ENCODE results near the gene AIDA. TPM values are rescaled to one million over a fixed set of nuclear protein-coding genes. Genes with fewer than 3 reads are reported as not detected.
A peak's percentile ranks its signal among the peaks of the same experiment; 100 is the strongest.

AIDA gene
- polyA plus RNA-seq, 1 of the 3 experiments (the other 2 are of a cell fraction): 20.8 TPM

- no peak for TF ChIP-seq RXRA (IDR thresholded peaks at IDR 0.05; ENCODE audit: borderline replicate concordance, low read depth)
- no peak for TF ChIP-seq CHD2 (IDR thresholded peaks at IDR 0.05; ENCODE audit: low read length, partially characterized antibody)
- TF ChIP-seq FOXJ3 (CRISPR knock-in tag; IDR thresholded peaks at IDR 0.05): no peak
- TF ChIP-seq TEAD4 (IDR thresholded peaks at IDR 0.05; ENCODE audit: borderline replicate concordance, insufficient read depth): no peak
- TF ChIP-seq MAX (IDR thresholded peaks at IDR 0.05; ENCODE audit: low read depth): peak; percentile 84
- peak; percentile 50 for TF ChIP-seq POLR2AphosphoS5 (IDR thresholded peaks at IDR 0.05; ENCODE audit: low read depth, low read length)
- TF ChIP-seq ELF1 (IDR thresholded peaks at IDR 0.05): peak; percentile 100
- TF ChIP-seq NRF1 (IDR thresholded peaks at IDR 0.05; ENCODE audit: low read depth, low read length): no peak
- no peak for TF ChIP-seq RFX5 (IDR thresholded peaks at IDR 0.05; ENCODE audit: low read length)
- TF ChIP-seq EP300 (IDR thresholded peaks at IDR 0.05; ENCODE audit: borderline replicate concordance in 1 of 2, low read depth in 1 of 2, low read length in 1 of 2): no peak
- TF ChIP-seq SMC3 (IDR thresholded peaks at IDR 0.05; ENCODE audit: low read depth, low read length): no peak
- TF ChIP-seq FOXM1 (IDR thresholded peaks at IDR 0.05; ENCODE audit: low read depth): no peak
- TF ChIP-seq MXI1 (IDR thresholded peaks at IDR 0.05; ENCODE audit: low read depth, low read length): 0 out of 2 replicates have a peak, but pooled peaks have one; percentile 19
- TF ChIP-seq MEF2A (IDR thresholded peaks at IDR 0.05; ENCODE audit: borderline replicate concordance, low read depth): no peak
Observed at GRCh38 chr1:222712253-222713090, at the start of gene AIDA, which contains the start of gene BROX (continued).

- H2AFZ ChIP-seq (ENCODE audit: low read depth): no peak overlapping the region
- no peaks in the 10 kb centered on the region for H4K20me1 ChIP-seq (ENCODE audit: insufficient read depth)
- no peaks in the 10 kb centered on the region for H3K27me3 ChIP-seq (ENCODE audit: insufficient read depth)
- no peak for TF ChIP-seq MXI1 (IDR thresholded peaks at IDR 0.05; ENCODE audit: low read depth, low read length)
- no peak for TF ChIP-seq JUND (IDR thresholded peaks at IDR 0.05)
- TF ChIP-seq TCF12 (IDR thresholded peaks at IDR 0.05): no peak
- TF ChIP-seq TAF1 (IDR thresholded peaks at IDR 0.05; ENCODE audit: borderline replicate concordance, low read depth, low read length): no peak
- no peak for TF ChIP-seq TEAD4 (IDR thresholded peaks at IDR 0.05; ENCODE audit: borderline replicate concordance, insufficient read depth)
- TF ChIP-seq RXRA (IDR thresholded peaks at IDR 0.05; ENCODE audit: borderline replicate concordance, low read depth): no peak
- TF ChIP-seq USF1 (IDR thresholded peaks at IDR 0.05; ENCODE audit: borderline replicate concordance, low read depth): no peak
- no peak for TF ChIP-seq USF2 (IDR thresholded peaks at IDR 0.05; ENCODE audit: borderline replicate concordance, low read depth, low read length)
- no peak for TF ChIP-seq CHD2 (IDR thresholded peaks at IDR 0.05; ENCODE audit: low read length, partially characterized antibody)
- TF ChIP-seq NFIC (IDR thresholded peaks at IDR 0.05; ENCODE audit: borderline replicate concordance): no peak
- TF ChIP-seq YY1 (IDR thresholded peaks at IDR 0.05; ENCODE audit: low read depth): no peak
- TF ChIP-seq EZH2phosphoT487 (IDR thresholded peaks at IDR 0.05; ENCODE audit: borderline replicate concordance, low read depth): no peak
- no peak for TF ChIP-seq CTCF (IDR thresholded peaks at IDR 0.05)
- no peaks in the 10 kb centered on the region for H3K9me2 ChIP-seq
- CTCF ChIA-PET: no interaction called here
- no peaks in the 10 kb centered on the region for H3K79me2 ChIP-seq (ENCODE audit: insufficient read depth)
- H3K4me3 ChIP-seq (ENCODE audit: low read depth in 2 of 2, low read length in 1 of 2): no peak overlapping the region
- POLR2A ChIA-PET: no interaction called here
- no peak overlapping the region for H3K4me2 ChIP-seq
- H3F3A ChIP-seq (replicated peaks; ENCODE audit: insufficient read depth): no peaks in the 10 kb centered on the region
- no peak overlapping the region for H3K9ac ChIP-seq
- DNase-seq: no peak
- no peak overlapping the region for H3K27ac ChIP-seq (ENCODE audit: low read depth in 2 of 2, low read length in 1 of 2)
- no peaks in the 10 kb centered on the region for H3K9me3 ChIP-seq
- H3K36me3 ChIP-seq (replicated peaks in 1 of 2; ENCODE audit: control insufficient read depth in 1 of 2, insufficient read depth in 2 of 2, low read length in 1 of 2): no peaks in the 10 kb centered on the region
- H3K4me1 ChIP-seq (ENCODE audit: control insufficient read depth in 1 of 2, insufficient read depth in 2 of 2, low read depth in 1 of 2, low read length in 1 of 2): no peaks in the 10 kb centered on the region
- WGBS (ENCODE audit: low lambda C conversion rate): 0% methylated on average over 1 of the region's 1 CpG
Observed at GRCh38 chr1:222761083-222761482, 48.8 kb upstream of the AIDA start.
